GM19452 (cell line): ENCODE results near the gene ISM1.

Experiments used
- ATAC-seq: cut with Tn5 transposase; IDR thresholded peaks from one replicate; pipeline ENCODE4 v1.9.1; 2021; ENCODE audit not compliant: unreplicated experiment

The ISM1 gene

DNA sequence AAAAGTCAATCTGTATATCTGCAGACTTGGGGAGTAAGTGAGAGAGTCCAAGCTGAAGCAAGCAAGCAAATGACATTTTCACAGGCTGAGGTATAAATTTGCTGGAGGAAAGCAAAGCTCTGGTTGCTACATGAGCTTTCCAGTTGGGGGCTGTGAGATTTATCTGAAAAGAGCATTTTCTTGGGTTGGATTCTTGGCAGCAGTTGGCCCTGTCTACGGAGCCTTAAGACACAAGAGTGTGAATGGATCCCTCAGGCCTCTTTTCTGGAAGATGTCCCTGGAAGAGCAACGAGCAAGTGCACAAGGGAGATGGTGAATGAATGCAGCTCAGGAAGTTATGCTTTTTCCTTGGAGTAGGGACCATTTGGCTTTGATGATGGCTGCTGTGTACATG is 30.8 kb downstream of the ISM1 start:
- no peak for ATAC-seq

DNA sequence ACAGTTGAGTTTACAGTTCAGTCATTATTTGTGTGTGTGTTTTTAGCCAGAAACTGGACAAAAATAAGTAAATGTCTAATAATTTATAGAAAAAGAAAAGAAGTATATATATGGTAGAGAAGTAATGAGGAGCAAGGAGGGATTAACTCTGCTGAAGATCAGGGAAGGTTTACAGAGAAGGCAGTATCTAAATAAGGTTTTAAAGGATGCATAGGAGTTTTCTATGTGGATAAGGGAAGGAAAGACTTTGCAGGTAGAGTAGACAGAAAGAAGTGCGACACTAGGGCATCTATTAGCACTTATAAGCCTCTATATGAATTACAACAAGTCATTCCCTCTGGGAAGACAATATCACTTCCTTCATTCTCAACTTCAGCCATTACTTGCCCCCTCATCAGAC is 34.3 kb downstream of the ISM1 start:
- no peak for ATAC-seq

DNA sequence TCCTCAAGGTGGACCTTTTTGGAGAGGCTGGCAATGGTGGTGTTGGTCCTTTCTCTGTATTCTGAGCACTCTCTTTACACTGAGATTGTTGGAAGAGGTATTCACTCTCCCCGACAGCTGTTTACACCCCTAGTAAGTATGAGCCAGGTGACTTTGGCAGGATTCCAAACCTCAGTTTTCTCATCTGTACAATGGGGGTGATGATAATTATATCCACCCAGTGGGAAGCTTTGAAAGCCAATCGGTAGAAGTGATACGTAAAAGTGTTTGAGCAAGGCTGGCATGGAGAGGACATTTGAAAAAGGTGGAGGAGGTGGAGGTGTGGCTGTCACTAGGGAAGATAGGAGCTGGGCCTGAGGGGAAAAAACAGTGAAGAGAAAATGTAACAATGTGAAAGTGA is 35.5 kb downstream of the ISM1 start:
- ATAC-seq: no peak

DNA sequence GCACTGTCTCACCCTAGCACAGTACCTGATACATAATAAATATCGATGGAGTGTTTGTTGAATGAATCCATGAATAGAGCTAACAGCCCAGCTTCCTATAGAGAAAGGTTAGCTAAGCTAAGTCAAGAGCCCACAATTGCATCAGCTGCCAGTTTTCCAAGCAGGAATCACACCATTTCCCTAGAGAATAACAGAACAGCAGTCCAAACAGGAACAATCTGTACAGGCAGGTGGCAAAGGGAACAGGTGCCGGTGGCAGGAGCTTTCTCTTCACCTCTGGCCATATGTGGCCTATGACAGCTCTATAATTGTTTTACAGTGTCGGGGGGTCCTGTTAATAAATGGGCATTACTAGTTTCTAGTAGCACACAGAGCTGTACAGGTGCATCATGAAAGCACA is 38.8 kb downstream of the ISM1 start:
- ATAC-seq: no peak

DNA sequence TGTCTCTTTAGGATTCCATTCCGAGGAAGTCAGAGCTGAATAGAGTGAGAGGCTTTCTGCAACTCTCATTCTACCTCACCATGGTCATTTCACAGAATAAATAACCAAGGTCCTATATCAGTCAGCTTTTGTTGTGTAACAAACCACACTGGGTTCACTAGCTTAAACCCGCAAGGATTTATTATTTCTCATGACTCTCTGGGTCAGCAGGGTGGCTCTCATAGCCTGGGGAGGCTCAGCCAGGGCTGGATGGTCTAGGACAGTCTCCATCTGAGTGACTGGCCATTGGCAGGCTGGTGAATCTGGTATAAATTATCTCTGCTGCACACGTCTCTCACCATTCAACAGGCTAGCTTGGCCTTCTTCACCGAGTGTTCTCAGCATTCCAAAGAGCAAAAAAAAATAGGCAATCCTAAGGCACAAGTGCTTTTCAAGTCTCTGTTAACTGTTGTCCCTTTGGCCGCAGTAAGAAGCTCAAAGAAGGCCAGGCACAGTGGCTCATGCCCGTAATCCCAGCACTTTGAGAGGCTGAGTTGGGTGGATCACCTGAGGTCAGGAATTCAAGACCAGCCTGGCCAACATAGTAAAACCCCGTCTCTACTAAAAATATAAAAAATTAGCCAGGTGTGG is 39.7 kb downstream of the ISM1 start:
- ATAC-seq: no peak

DNA sequence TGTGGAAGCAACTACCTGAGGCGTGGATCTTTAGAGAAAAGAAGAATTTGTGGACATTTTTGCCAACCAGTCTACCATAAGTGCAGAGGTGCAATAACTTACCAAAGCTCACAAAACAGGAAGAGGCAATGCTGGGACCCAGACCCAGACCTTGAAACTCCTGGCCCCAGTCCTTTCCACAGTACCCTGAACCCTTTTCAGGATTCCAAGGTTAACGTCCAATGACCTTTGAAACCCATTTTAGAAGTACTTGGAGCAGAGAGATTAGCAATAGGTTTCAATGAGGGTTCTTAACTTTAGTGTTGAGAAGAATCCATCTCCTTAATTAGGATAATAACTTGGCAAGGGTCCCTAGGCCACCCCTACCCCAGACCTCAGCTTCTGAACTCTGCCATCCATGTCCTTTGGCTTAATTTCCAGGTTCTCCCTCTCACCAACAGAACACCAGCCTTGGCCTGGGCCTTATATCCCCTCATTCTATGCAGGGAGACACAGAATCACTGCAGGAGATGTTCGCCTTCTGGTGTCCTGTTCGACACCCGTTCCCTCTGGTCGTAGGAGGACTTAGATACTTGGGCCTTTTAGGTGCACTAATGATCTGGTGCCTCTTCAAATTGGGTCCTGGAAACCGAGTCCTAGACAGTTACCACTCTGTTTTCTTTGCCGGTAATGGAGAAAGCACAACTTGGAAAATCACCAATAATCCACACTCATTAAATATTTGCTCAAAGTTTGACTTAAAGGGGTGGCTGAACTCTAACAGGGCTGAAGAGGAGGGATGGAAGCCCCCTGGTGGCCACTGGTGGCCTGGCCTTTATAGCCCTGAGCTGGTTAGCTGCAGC is 40.6 kb downstream of the ISM1 start:
- ATAC-seq: peak; percentile 60

DNA sequence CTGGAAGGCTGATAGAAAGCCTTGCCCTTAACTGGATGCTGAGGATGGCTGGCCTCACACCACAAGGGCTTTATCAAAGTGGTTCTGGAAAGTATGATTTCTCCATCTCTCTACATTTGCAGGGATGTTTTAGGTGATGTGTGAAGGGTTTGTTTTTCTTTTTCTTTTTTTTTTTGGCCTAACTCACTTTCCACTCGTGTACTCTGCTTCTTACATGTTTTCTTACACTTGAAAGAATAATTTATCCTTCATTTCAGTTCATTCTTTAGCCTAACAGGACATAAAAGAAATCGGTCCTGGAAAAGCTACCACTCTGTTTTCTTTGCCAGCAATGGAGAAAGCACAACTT is 41.2 kb downstream of the ISM1 start:
- no peak for ATAC-seq

DNA sequence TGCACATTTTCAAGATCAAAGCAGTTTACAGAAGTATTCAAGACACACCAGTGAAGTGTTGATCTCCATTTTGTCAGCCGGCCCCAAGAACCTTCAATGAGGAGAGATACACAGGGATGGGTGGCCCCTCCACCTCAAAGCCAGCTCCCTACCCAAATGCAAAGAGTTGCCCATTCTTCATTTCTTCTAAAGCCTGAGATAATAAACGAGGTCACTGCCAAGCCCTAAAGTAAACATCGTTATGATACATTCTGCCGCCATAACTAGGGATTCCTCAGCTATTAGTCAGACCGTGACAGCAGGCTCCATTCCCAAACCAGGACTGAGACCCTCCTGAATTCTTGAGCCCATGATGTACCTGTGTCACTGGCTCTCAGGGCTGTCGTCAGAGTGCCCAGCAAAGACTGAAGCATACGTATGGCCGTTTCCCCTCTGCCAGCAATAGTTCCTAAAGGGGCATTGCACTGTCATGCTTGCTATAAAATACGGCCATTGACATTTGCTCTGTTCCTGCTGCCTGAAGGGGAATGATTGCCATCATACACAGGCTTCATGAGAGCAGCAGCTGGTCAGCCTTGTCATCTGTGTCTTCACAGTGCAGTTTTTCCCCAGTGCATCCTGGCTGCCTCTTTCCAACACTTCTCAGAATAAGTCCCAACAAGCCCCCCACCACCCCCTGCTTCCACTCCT is 41.7 kb downstream of the ISM1 start:
- no peak for ATAC-seq

DNA sequence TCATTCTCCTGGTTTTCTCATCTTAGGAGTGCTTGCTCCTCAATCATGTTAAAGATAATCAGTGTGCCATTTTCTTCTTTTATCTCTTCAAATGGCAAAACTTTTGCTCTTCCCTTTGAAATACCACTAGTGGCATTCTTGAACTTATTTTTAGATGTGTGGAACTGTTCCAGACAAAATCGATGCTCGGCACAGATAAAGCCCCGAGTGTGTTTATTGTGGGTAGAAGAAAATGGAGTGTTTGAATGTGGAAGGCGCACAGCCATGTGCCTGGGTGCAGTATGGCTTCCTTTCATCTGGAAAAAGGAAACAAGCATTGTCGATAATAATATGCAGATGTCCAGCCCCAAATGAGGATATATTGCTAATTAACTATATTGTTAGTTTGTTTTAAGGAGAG is 42.4 kb downstream of the ISM1 start:
- ATAC-seq: no peak

DNA sequence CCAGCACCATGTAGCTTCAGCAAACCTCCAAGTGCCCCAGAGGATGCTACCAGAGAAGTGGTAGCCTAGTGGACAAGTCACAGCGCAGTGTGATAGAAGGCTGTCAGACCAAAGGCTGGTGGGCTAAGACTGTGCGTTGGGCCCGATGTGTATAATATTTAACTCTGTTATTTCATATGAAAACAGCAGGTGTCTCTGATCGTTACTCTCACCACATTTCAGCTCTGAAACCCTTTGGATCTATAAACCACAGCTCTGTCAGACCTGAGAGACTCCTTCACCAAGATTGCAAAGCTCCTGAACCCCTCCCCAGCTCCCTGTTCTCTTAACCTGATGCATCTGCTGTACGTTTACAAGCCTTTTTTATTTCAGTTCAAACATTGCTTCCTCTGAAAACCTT is 43.8 kb downstream of the ISM1 start:
- no peak for ATAC-seq

DNA sequence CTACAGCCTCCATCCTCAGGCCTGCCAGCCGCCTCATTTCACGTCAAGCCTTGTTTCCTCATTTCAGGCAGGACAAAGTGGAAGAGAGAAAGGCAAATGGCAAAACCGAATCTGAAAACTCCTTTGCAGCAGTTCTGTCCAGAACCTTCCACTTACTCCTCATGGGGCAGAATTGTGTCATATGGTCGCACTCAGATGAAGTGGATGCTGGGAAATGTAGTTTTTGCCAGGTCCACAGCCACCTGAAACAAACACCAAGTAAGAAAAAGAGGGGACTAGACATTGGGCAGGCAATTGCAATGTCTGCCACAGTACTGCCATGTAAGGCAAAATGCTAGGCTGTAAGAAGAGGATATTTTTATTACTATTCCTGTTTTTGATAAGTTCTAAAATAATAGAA is 44.9 kb downstream of the ISM1 start:
- no peak for ATAC-seq

DNA sequence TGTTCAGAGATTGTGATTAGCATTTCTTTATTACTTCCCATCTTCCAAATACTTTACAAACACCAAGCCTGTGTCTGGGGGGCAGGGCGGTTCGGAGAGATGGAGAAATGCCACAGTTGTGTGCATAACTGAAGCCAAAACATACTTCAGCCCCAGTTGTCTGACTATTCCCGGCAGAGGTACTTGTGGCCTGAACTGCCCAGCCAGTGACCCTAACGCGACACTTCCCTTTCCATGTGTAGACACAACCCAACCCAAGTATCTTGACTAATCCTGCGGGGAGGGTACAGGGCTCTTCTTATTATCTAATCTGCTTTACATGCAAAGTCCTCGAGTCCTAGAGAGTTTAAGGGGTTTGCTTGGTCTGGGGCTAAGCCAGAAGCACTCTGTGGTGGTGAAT is 46.2 kb downstream of the ISM1 start:
- ATAC-seq: no peak

DNA sequence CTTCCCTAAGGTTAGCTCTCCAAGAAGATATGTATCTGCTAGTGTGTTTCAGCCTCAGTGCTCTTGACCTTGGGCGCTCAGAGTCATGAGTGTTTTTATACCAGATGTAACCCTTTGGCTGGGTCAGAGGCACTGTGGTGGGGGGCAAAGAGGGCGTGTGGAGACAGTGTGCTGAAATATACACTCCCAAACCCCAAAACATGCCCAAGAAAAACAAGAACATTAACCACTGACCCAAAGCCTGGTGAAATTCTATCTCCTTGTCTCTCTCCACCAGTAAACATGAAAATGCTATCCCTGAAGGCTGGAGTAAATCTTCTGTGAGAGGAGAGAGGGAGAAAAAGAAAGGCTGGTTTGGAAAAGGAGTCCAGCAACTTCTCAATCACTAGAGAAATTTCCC is 47.9 kb downstream of the ISM1 start:
- no peak for ATAC-seq

DNA sequence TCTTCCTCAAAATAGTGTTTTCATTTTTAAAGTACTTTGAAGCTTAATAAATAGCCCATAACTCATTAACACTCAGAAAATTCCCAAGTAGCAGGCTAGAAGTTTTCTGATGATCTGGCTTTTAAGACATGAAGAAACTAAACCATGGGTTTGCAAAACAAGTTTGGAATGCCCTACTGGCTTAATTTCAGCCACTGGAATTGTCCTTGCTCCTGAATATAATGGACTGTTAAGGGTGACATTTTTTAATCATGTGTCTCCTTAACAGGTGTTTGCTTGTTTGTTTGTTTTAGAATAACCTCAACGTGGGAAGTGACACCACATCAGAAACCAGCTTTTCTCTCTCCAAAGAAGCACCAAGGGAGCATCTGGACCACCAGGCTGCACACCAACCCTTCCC is 49.1 kb downstream of the ISM1 start:
- ATAC-seq: no peak

DNA sequence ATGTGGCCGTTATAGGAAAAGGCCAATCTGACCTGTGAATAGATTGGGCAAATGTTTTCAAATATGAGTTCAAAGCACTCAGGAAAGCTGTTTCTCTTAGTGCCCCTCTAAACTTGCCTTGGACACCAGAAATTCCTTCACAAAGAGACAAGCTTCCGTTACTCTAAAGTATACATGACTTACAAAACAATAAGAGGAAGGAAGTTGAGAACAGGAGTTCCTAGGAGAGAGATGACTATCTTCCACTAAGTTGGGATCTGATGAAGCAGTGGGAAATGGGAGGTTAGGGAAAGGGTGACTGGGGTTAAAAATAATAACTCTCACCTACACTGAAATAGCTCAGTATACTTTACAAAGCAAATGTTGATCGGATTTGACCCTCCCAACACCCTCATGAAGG is 50.0 kb downstream of the ISM1 start:
- no peak for ATAC-seq

DNA sequence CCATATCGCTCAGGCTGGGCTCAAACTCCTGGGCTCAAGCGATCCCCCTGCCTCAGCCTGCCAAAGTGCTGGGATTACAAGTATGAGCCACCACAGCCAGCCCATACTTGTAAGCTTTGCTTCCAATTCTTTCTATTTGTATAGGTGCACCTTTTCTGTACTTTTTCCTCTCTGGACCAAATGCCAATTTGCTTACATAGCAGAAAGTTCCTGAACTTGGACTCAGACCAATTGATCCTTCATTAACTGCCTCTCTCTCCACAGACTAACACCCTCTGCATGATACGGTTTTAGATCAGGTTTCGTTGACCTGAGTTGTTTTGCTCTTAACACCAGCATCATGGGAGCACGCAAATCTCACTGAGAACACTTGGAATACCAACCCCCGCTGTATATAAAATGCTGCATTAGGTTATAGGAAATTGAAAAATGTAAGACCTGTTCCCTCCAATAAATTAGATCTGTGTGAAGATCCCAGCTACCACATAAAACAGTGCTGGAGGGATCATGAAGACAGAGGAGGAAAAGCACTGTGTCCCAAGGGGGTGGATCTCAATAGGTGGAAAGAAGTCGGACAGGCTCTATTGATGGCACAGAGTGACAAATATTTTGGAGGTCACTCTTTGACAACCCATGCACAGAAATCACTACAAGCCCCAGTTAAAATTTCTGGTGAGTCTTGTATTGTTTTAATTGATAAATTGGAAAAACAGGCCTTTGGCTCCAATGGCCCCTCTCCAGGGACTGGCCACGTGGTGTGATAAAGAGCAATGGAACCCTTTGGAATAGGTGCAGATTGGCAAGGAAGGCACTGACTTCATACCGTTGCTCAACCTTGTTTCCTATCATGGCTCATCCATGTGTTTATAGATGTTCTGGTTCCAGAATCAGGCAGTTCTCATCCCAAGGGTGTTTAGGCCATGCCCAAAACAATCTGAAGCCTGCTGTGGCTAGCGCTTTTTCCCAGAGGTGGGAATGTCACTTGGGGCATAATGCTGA is 51.2 kb downstream of the ISM1 start:
- no peak for ATAC-seq

DNA sequence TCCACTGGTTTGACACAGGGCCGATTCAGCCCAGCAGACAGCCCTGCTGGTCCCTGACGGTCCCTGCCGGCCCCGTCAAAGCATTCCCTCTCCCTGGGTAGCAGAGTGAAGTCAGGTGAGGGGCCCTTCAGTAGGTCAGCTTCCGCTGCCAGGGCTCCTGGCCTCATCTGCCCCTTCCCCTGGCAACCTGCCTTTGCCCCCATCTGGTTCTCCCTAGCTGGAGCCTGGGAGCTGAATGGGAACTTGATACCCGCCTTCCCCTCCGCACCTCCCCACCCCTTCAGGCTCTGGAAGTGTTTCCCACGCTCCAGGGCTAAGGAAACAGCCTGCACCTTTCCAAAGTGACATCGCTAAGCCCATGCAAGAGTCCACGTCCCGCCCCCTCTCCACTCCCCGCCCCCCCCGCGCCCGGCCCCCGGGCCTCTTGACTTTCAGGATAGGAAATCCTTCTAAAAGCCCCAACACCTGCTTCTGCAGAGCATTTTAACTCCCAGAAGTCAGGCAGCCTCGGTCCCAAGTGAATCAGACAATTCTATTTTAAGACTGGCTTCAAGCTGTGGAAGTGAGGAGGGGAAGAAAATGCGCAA is 53.3 kb downstream of the ISM1 start:
- no peak for ATAC-seq

DNA sequence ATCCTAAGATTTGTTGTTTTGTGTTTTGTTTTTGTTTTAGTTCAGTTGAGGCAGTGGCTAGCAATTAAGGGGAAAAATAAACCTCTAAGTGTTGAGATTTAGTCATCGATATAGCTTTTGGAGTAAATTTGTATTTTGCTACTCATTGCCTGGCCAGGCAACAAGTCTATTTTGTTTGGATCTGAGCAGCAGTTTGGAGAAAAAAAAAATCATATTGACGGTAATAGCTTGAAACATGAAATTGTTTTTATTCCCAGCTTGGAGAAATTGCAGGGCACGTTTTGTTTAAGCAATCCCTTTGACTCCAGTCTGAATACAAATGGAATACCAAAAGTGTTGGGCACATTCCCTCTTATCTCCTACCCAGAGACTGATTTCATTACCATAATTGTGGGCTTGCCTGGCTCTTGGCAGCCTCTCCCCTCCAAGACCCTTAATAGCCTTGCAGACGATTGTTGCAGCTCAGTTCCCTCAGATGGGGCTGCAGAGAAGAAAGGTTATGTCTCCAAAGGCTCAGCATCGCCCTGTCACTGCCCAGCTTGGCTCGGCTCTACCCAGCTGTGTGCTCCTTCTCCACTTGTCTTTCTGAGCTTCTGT is 56.0 kb downstream of the ISM1 start:
- no peak for ATAC-seq

DNA sequence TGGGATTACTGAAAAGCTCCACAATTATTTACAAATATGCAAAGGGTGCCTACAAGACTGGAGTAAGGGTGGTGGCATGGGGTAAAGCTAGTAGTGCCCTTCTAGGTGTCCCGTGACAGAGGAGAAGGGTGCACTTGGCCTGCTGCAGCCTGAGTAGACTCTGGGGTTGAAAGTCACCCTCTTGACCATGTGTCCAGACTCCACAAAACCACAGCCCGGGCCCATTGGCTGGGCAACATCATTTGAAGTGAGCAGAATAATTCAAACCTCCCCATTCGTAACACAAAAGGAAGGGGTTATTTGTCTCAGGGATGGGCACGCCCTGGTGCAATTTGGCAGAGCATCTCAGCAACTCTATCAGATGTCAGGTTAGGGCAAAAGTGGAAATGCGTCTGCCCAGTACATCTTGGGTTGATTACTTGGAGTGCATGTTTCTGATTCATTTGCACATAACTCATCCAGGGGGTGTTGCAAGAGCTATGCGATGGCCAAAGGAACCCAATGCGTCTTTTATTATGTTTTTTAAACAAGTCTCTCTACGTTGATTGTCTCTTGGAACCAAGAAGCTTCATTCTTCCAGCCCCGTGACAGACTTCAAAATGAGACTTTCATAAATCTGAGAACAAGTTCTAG is 56.7 kb downstream of the ISM1 start:
- ATAC-seq: no peak
